GM13976 (cell line): Measurements from ENCODE around the gene NTM.
A peak's percentile ranks its signal among the peaks of the same experiment; 100 is the strongest.

Source experiments
- DNase-seq: peaks from one replicate; pipeline ENCODE4 v3.0.0; 2012; ENCODE audit warnings: low spot score
- in situ Hi-C: fragments of 300-500 bp; cut with MboI; formaldehyde crosslinking; loops from one replicate; pipeline ENCODE4 v1.12.0; 2022; ENCODE audit warnings: low sequenced_read_pairs, mixed read lengths, inconsistent platforms; ENCODE audit not compliant: unreplicated experiment
- TF ChIP-seq, protein P1 (sequence below): IDR thresholded peaks from 2 replicates; pipeline ENCODE4 v1.5.1; 2012; ENCODE audit warnings: borderline replicate concordance, mild to moderate bottlenecking; ENCODE audit not compliant: insufficient read depth; ENCODE audit errors: extremely low read depth, missing control alignments, control extremely low read depth

NTM gene

DNA sequence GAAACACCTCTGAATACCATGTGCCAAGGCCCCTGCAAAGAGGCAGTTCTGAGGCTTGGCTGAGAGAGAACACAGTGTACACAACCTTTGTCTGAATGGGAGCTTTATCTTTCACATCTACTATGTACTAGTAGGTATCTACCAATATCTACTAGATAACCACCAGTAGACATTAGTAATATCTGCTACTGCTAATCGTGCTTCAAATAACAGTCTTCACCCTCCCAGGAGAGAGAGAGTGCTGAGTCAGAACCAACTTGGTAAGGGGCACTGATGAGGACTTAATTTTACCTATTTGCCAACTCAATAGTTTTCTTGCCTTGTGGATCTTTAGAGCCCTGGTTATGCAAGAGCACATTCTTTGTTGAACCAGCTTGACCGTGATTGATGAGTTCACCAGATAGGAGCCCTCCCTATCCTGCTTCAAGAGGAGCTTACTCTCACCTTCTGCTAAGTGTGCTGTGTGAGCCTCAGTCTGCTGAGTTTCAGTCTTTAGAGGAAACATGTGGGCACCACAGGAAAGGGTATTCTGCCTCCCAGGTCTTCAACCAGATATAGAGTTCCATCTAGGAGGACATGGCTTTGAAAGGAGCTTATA, 967.5 kb downstream of the NTM start:
- TF ChIP-seq, protein P1, sequence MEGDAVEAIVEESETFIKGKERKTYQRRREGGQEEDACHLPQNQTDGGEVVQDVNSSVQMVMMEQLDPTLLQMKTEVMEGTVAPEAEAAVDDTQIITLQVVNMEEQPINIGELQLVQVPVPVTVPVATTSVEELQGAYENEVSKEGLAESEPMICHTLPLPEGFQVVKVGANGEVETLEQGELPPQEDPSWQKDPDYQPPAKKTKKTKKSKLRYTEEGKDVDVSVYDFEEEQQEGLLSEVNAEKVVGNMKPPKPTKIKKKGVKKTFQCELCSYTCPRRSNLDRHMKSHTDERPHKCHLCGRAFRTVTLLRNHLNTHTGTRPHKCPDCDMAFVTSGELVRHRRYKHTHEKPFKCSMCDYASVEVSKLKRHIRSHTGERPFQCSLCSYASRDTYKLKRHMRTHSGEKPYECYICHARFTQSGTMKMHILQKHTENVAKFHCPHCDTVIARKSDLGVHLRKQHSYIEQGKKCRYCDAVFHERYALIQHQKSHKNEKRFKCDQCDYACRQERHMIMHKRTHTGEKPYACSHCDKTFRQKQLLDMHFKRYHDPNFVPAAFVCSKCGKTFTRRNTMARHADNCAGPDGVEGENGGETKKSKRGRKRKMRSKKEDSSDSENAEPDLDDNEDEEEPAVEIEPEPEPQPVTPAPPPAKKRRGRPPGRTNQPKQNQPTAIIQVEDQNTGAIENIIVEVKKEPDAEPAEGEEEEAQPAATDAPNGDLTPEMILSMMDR = no peak
- DNase-seq = no peak
- in situ Hi-C loops = no loop called here

DNA sequence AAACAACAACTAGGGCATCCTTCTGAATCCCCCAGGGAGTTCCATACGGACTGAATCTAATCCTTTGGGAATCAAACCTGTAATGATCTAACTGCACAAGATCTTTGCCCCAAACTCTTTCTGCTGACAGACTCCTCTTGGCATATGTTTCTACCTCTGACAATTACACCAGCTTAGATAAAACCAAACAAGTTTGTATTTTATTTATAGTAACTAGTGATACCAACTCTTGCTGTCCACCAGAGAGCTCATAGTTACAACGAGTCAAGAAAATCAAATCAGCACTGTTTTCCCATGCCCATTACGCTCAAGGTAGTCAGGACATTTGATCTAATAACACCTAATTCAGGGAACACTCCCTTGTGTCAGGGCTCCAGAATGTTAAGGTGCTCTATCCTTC, 972.0 kb downstream of the NTM start:
- DNase-seq = no peak
- TF ChIP-seq, protein P1 = no peak
- in situ Hi-C loops = no loop called here

DNA sequence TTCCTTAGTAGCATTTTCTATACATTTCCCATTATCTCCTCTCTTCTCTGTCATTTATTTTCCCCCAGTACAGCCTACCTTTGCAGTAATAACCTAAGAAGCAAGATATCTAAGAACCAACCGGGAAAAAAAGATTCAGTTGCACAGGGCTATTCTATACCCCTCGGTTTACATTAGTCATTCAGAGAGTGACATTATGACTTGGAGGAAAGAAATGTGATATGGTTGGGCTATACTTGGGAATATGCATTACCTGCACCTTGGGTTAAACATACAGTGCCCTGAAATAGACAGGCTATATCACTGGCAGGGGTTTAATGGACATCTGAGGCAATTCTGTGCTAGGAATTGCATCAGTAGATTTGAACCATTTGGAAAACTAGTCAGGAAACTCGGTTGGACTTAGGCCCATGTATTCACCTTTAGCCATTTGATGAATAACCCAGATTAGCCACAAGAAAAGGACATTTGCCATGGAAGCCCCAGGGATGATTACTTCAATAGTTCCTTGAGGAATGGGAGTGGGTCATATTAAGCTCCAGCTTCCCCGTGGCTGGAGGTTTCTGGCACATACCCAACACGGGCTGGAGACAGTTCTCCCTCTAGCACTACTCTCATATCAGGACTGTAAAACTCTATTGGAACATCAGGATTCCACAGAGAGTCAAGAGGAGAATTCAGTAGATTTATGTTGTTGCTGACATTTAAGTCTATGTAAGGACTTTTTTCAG, 973.2 kb downstream of the NTM start:
- no peak for DNase-seq

DNA sequence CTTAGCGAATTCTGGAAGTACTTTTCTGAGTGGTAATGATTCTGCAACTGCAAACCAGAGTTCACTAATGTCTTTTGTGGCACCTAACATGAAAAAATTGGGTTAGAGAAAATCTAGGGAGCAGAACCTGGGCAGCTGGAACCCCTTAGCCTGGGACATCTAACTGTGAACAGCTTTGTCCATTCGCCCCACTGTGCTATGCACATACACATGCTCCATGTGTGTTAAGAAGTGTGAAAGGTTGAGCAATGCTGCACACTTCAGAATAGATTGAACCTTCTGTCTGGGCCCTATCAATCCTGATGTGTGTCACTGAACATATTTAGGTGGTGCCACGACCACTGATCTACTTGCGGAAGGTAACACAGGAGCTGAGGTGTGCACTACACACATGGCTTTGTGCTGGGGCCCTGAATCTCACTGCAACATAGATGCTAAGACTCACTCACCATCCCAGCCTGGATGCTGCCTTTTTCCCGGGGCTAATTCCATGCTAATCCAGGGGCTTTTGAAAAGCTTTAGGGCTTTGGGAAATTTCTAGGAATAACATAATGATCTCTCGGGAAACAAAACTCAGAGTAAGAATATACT, 976.2 kb downstream of the NTM start:
- peak; percentile 0 for DNase-seq
- in situ Hi-C loops = no loop called here
- TF ChIP-seq, protein P1 = no peak

More for the DNA sequence above, 973.2 kb downstream of the NTM start:
- in situ Hi-C loops = no loop called here
- TF ChIP-seq, protein P1 = no peak

DNA sequence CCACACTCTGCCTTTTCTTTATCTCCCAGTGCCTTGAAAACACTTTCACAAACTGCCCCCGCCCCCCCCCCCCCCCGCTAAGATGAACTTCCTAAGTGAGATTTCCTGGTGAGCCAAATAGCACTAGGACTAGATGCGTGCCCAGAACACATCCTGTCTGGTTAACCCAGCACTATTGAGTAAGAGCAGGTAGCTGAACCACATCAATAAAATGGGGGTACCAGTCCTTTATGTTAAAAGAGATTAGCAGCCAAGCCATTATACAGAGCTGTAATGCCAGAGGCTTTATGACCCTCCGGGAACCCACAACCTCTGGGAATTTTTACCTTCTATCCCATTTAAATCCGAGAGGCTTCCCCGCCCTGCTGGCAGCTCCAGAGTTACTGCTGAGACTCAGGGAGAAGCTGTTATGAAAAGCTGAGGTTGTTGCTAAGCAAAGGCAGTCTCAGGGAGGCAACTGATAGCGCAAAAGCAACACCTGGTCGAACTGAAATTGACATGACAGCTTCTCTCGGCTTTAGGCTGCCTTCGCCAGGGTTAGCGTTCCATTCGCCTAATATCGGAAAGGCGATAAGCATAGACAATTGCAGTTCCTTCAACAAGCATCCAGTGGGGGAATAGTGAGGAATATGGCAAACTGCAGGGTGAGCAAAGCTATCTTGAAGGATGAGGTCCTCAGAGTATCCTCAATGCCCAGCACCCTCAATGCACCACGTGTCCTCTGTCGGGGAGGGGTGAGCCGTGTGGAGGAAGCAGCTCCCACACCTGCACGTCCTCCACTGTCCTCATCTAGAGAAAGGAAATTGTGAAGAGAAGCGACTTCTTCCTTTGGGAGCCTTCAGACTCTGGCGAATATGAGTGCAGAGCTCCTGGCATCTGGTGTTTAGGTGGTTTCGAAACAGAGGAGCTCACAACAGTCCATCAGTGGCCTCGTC, 977.0 kb downstream of the NTM start:
- DNase-seq = peak; percentile 4
- TF ChIP-seq, protein P1 = no peak
- in situ Hi-C loops = no loop called here
